SK-N-SH treated with all-trans-retinoic acid at 6 μM for 48 hours (cell line): ENCODE results near the gene CMIP.

Experiments
- BACH2 ChIP-seq: fragments of 250-450 bp; sonication (Bioruptor Pico); IDR thresholded peaks from 2 replicates; pipeline ENCODE4 v1.9.0; 2021; ENCODE audit warnings: mild to moderate bottlenecking, borderline replicate concordance
- GLIS3 ChIP-seq: fragments of 250-450 bp; sonication (Bioruptor Pico); IDR thresholded peaks from 2 replicates; pipeline ENCODE4 v1.5.0; 2020; ENCODE audit warnings: mild to moderate bottlenecking, moderate library complexity
- ISL1 ChIP-seq: fragments of 250-450 bp; sonication (Bioruptor Pico); IDR thresholded peaks from 2 replicates; pipeline ENCODE4 v2.1.2; 2022; ENCODE audit warnings: mild to moderate bottlenecking, moderate library complexity
- OSR1 ChIP-seq: fragments of 250-450 bp; sonication (Bioruptor Pico); IDR thresholded peaks from 2 replicates; pipeline ENCODE4 v1.8.0; 2022; ENCODE audit warnings: moderate library complexity, mild to moderate bottlenecking, inconsistent platforms
- RARB ChIP-seq: fragments of 250-450 bp; sonication (Bioruptor Pico); IDR thresholded peaks from 2 replicates; pipeline ENCODE4 v1.8.0; 2021; ENCODE audit warnings: mild to moderate bottlenecking, moderate library complexity
- TOX ChIP-seq: fragments of 250-450 bp; sonication (Bioruptor Pico); IDR thresholded peaks from 2 replicates; pipeline ENCODE4 v1.8.0; 2021; ENCODE audit warnings: mild to moderate bottlenecking, moderate library complexity, borderline replicate concordance
- ZC3H10 ChIP-seq: fragments of 250-450 bp; sonication (Bioruptor Pico); IDR thresholded peaks from 2 replicates; pipeline ENCODE4 v1.5.1; 2021; ENCODE audit warnings: mild to moderate bottlenecking, moderate library complexity
- ZFP3 ChIP-seq: fragments of 250-450 bp; sonication (Bioruptor Pico); IDR thresholded peaks from 2 replicates; pipeline ENCODE4 v1.5.0; 2020; ENCODE audit warnings: mild to moderate bottlenecking, moderate library complexity
- ZFP30 ChIP-seq: fragments of 450-650 bp; formaldehyde crosslinking; IDR thresholded peaks from 2 replicates; pipeline ENCODE4 v1.5.0; 2022; ENCODE audit warnings: mild to moderate bottlenecking, moderate library complexity
- ZNF70 ChIP-seq: fragments of 450-650 bp; formaldehyde crosslinking; IDR thresholded peaks from 2 replicates; pipeline ENCODE4 v1.5.0; 2020; ENCODE audit warnings: mild to moderate bottlenecking, moderate library complexity
- ZNF8 ChIP-seq: fragments of 450-650 bp; formaldehyde crosslinking; IDR thresholded peaks from 2 replicates; pipeline ENCODE4 v1.5.0; 2020; ENCODE audit warnings: mild to moderate bottlenecking, moderate library complexity
- TF ChIP-seq, protein P1 (sequence below): fragments of 250-450 bp; sonication (Bioruptor Pico); IDR thresholded peaks from 2 replicates; pipeline ENCODE4 v1.5.1; 2021; ENCODE audit warnings: mild to moderate bottlenecking, moderate library complexity
- TF ChIP-seq, protein P2 (sequence below): fragments of 250-450 bp; sonication (Bioruptor Pico); IDR thresholded peaks from 2 replicates; pipeline ENCODE4 v1.5.1; 2020; ENCODE audit warnings: low read depth, mild to moderate bottlenecking, moderate library complexity

DNA sequence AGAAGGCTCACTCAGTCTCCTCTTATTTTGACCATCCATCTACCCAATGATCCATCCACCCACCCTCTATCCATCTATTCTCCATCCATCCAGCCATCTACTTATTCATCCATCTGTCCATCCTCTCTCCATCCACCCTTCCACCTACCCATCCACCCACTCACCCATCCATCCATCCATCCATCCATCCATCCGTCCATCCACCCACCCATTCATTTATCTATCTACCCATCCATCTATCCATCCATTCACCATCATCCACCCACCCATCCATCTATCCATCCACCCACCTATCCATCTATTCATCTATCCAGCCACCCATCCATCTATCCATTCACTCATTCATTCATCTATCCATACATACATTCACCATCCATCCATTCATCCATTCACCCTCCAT is 288.7 kb downstream of the CMIP start:
- TF ChIP-seq ZC3H10 (CRISPR knock-in tag) (no peak), ZNF8 (no peak), ZNF70 (no peak), RARB (CRISPR knock-in tag) (no peak), ZFP30 (no peak), OSR1 (CRISPR knock-in tag) (no peak), GLIS3 (CRISPR knock-in tag) (no peak), BACH2 (CRISPR knock-in tag) (no peak), ZFP3 (CRISPR knock-in tag) (no peak), ISL1 (CRISPR knock-in tag) (no peak), TOX (CRISPR knock-in tag) (no peak)
- TF ChIP-seq, protein P1, sequence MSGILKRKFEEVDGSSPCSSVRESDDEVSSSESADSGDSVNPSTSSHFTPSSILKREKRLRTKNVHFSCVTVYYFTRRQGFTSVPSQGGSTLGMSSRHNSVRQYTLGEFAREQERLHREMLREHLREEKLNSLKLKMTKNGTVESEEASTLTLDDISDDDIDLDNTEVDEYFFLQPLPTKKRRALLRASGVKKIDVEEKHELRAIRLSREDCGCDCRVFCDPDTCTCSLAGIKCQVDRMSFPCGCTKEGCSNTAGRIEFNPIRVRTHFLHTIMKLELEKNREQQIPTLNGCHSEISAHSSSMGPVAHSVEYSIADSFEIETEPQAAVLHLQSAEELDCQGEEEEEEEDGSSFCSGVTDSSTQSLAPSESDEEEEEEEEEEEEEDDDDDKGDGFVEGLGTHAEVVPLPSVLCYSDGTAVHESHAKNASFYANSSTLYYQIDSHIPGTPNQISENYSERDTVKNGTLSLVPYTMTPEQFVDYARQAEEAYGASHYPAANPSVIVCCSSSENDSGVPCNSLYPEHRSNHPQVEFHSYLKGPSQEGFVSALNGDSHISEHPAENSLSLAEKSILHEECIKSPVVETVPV (CRISPR knock-in tag): no peak
- TF ChIP-seq, protein P2, sequence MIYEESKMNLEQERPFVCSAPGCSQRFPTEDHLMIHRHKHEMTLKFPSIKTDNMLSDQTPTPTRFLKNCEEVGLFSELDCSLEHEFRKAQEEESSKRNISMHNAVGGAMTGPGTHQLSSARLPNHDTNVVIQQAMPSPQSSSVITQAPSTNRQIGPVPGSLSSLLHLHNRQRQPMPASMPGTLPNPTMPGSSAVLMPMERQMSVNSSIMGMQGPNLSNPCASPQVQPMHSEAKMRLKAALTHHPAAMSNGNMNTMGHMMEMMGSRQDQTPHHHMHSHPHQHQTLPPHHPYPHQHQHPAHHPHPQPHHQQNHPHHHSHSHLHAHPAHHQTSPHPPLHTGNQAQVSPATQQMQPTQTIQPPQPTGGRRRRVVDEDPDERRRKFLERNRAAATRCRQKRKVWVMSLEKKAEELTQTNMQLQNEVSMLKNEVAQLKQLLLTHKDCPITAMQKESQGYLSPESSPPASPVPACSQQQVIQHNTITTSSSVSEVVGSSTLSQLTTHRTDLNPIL: no peak
